SK-N-SH (cell line): Measurements from ENCODE around the gene STEAP2. TPM values are rescaled to one million over a fixed set of nuclear protein-coding genes. Genes with fewer than 3 reads are reported as not detected.

Experiments
- CTCF ChIA-PET: fragments of 300-600, 350-600 bp; formaldehyde crosslinking; extraction: SDS; loops from one replicate; lab custom pipeline; 2021; lab: Yijun Ruan, JAX
- POLR2A ChIA-PET: fragments of 350-600 bp; sonication (Branson Sonifier 250); formaldehyde crosslinking; extraction: SDS; loops from one replicate; lab custom pipeline; 2020; ENCODE audit warnings: antibody characterized with exemption, inconsistent platforms; lab: Yijun Ruan, JAX
- DNase-seq: peaks from one replicate; pipeline ENCODE4 v3.0.0; 2012
- H2AFZ ChIP-seq: fragments of 200-600 bp; sonication (generic); 2 replicates; pipeline ENCODE4 v1.8.1; 2016; ENCODE audit warnings: antibody characterized with exemption, mild to moderate bottlenecking, low read depth
- H3F3A ChIP-seq: fragments of 200-600 bp; sonication (generic); replicated peaks from 2 replicates; pipeline ENCODE3; 2016; ENCODE audit warnings: antibody characterized with exemption, mild to moderate bottlenecking; ENCODE audit not compliant: insufficient read depth
- H3K27ac ChIP-seq, 2 experiments: fragments of 200-500 bp in 1 of 2; fragments of 200-600 bp in 1 of 2; sonication (Bioruptor generic) in 1 of 2; sonication (generic), shearing (Covaris generic) in 1 of 2; 2 replicates each; pipeline versions ENCODE4 v1.5.1 to v1.6.1; 2014 to 2016; ENCODE audit warnings: low read depth in 2 of 2, inconsistent platforms in 1 of 2, low read length in 1 of 2, mild to moderate bottlenecking in 1 of 2, mixed read lengths in 1 of 2
- H3K27me3 ChIP-seq: fragments of 200-600 bp; sonication (generic), shearing (Covaris generic); 2 replicates; pipeline ENCODE4 v1.6.1; 2016; ENCODE audit warnings: mixed run types; ENCODE audit not compliant: insufficient read depth
- H3K36me3 ChIP-seq, 2 experiments: fragments of 200-500 bp in 1 of 2; fragments of 200-600 bp in 1 of 2; sonication (Bioruptor generic) in 1 of 2; sonication (generic) in 1 of 2; replicated peaks in 1 of 2; 2 replicates each; pipeline versions ENCODE3 to v1.5.1; 2014 to 2016; ENCODE audit warnings: low read length in 1 of 2, mild to moderate bottlenecking in 1 of 2; ENCODE audit not compliant: insufficient read depth in 2 of 2, control insufficient read depth in 1 of 2
- H3K4me1 ChIP-seq, 2 experiments: fragments of 200-500 bp in 1 of 2; fragments of 200-600 bp in 1 of 2; sonication (Bioruptor generic) in 1 of 2; sonication (generic), shearing (Covaris generic) in 1 of 2; 2 replicates each; pipeline versions ENCODE4 v1.5.1 to v1.6.1; 2014 to 2016; ENCODE audit warnings: low read depth in 1 of 2, low read length in 1 of 2, mixed run types in 1 of 2; ENCODE audit not compliant: insufficient read depth in 2 of 2, control insufficient read depth in 1 of 2
- H3K4me2 ChIP-seq: fragments of 200-600 bp; sonication (generic), shearing (Covaris generic); 2 replicates; pipeline ENCODE4 v1.6.1; 2017; ENCODE audit warnings: mixed run types
- H3K4me3 ChIP-seq, 2 experiments: fragments of 200-500 bp in 1 of 2; fragments of 200-600 bp in 1 of 2; sonication (Bioruptor generic) in 1 of 2; sonication (generic), shearing (Covaris generic) in 1 of 2; 2 replicates each; pipeline versions ENCODE4 v1.5.1 to v1.8.1; 2014 to 2016; ENCODE audit warnings: low read depth in 2 of 2, inconsistent platforms in 1 of 2, low read length in 1 of 2, mild to moderate bottlenecking in 1 of 2, mixed read lengths in 1 of 2, moderate library complexity in 1 of 2
- H3K79me2 ChIP-seq: fragments of 200-600 bp; sonication (generic); 2 replicates; pipeline ENCODE4 v1.8.1; 2017; ENCODE audit warnings: mild to moderate bottlenecking; ENCODE audit not compliant: insufficient read depth
- H3K9ac ChIP-seq: fragments of 200-600 bp; sonication (generic); 2 replicates; pipeline ENCODE4 v1.6.1; 2017; ENCODE audit warnings: mixed run types
- H3K9me2 ChIP-seq: fragments of 200-600 bp; sonication (generic); 2 replicates; pipeline ENCODE4 v1.6.1; 2017; ENCODE audit warnings: mixed run types
- H3K9me3 ChIP-seq: fragments of 200-600 bp; sonication (generic); 2 replicates; pipeline ENCODE4 v1.6.1; 2017; ENCODE audit warnings: mixed run types, mild to moderate bottlenecking, moderate library complexity
- H4K20me1 ChIP-seq: fragments of 200-600 bp; sonication (generic); 2 replicates; pipeline ENCODE4 v1.6.1; 2017; ENCODE audit warnings: mild to moderate bottlenecking, mixed run types; ENCODE audit not compliant: insufficient read depth
- CHD2 ChIP-seq: fragments of 150-350 bp; IDR thresholded peaks from 2 replicates; pipeline ENCODE4 v1.6.1; 2018; ENCODE audit warnings: low read length; ENCODE audit not compliant: partially characterized antibody
- CTCF ChIP-seq: fragments of 200-600 bp; sonication (generic); IDR thresholded peaks from 2 replicates; pipeline ENCODE4 v1.6.1; 2017; ENCODE audit warnings: antibody characterized with exemption, mild to moderate bottlenecking, moderate library complexity
- GABPA ChIP-seq: IDR thresholded peaks from 2 replicates; pipeline ENCODE4 v1.4.0; 2012; ENCODE audit warnings: low read depth, mild to moderate bottlenecking
- GATA2 ChIP-seq: sonication (generic); formaldehyde crosslinking; IDR thresholded peaks from 2 replicates; pipeline ENCODE4 v1.5.0; 2020; ENCODE audit warnings: mild to moderate bottlenecking, missing genetic modification reagents
- JUND ChIP-seq: IDR thresholded peaks from 2 replicates; pipeline ENCODE4 v1.4.0; 2012
- MAX ChIP-seq: IDR thresholded peaks from 2 replicates; pipeline ENCODE4 v1.4.0; 2012; ENCODE audit warnings: low read depth
- MEF2A ChIP-seq: IDR thresholded peaks from 2 replicates; pipeline ENCODE4 v1.4.0; 2012; ENCODE audit warnings: low read depth, borderline replicate concordance
- POLR2AphosphoS5 ChIP-seq: IDR thresholded peaks from 2 replicates; pipeline ENCODE4 v1.6.1; 2012; ENCODE audit warnings: low read depth, low read length
- RCOR1 ChIP-seq: fragments of 150-350 bp; IDR thresholded peaks from 2 replicates; pipeline ENCODE4 v1.6.1; 2017; ENCODE audit warnings: antibody characterized with exemption, low read length
- REST ChIP-seq: IDR thresholded peaks from 2 replicates; pipeline ENCODE4 v1.6.1; 2012; ENCODE audit warnings: mild to moderate bottlenecking, low read depth, low read length, moderate library complexity
- RXRA ChIP-seq: IDR thresholded peaks from 2 replicates; pipeline ENCODE4 v1.4.0; 2012; ENCODE audit warnings: low read depth, mild to moderate bottlenecking, borderline replicate concordance
- SIN3A ChIP-seq: IDR thresholded peaks from 2 replicates; pipeline ENCODE4 v1.6.1; 2012; ENCODE audit warnings: low read depth, mild to moderate bottlenecking, low read length, moderate library complexity, borderline replicate concordance
- TCF12 ChIP-seq: IDR thresholded peaks from 2 replicates; pipeline ENCODE4 v1.4.0; 2012
- USF1 ChIP-seq: IDR thresholded peaks from 2 replicates; pipeline ENCODE4 v1.4.0; 2012; ENCODE audit warnings: low read depth, borderline replicate concordance
- WGBS: methylation state at CpG from one replicate; pipeline ENCODE4 v1.1.6; 2017; ENCODE audit warnings: low lambda C conversion rate; 5-methylcytosine and 5-hydroxymethylcytosine counted together
- polyA plus RNA-seq, 3 experiments: library from polyadenylated mRNA; depleted of rRNA; stranded (reverse); fragments of >200 nt; gene quantifications; 2 replicates each; pipeline ENCODE4 v1.2.3, GENCODE V29; 2012

Gene STEAP2
- polyA plus RNA-seq, 1 of the 3 experiments (the other 2 are of a cell fraction) = 6.6 TPM

GRCh38 chr7:90272242-90272641, 60.7 kb downstream of the STEAP2 start:
- H3K9me3 ChIP-seq = no peaks in the 10 kb centered on the region
- H3K4me1 ChIP-seq = peaks cover 9 to 26% of the 10 kb centered on the region in 2 experiments; a peak in 3 of 4 replicates
- POLR2A ChIA-PET = no interaction called here
- H3K79me2 ChIP-seq = no peaks in the 10 kb centered on the region
- 94% methylated on average over 2 of the region's 2 CpGs for WGBS
- H3K36me3 ChIP-seq = no peaks in the 10 kb centered on the region
- TF ChIP-seq USF1 = no peak
- TF ChIP-seq GATA2 = no peak
- no peak for TF ChIP-seq MEF2A
- no peak for TF ChIP-seq REST
- no peak for TF ChIP-seq RCOR1
- TF ChIP-seq MAX = no peak
- no peak for TF ChIP-seq RXRA
- TF ChIP-seq TCF12 = no peak
- no peak for TF ChIP-seq POLR2AphosphoS5
- no peak for TF ChIP-seq GABPA
- TF ChIP-seq CTCF = no peak
- no peak for TF ChIP-seq CHD2
- TF ChIP-seq JUND = no peak
- TF ChIP-seq SIN3A = no peak
- TF ChIP-seq, all 33 proteins: peak for 0
- no peaks in the 10 kb centered on the region for H3K27me3 ChIP-seq
- H3F3A ChIP-seq = peaks cover 27% of the 10 kb centered on the region
- H3K27ac ChIP-seq = peak overlapping the region; percentile 76 to 78
- no peaks in the 10 kb centered on the region for H4K20me1 ChIP-seq
- H3K4me2 ChIP-seq = no peak overlapping the region; the same call in 1 of the 2 replicates
- CTCF ChIA-PET = interaction anchor here (0.6 to 1.0 kb wide), 3 partner anchors 9 to 156 kb away, joined by 3 to 5 read pairs (median 3); no protein-coding TSS in a partner anchor
- no peak overlapping the region for H3K4me3 ChIP-seq
- no peak for DNase-seq
- H3K9ac ChIP-seq = no peak overlapping the region
- H2AFZ ChIP-seq = no peak overlapping the region
- H3K9me2 ChIP-seq = no peaks in the 10 kb centered on the region
